Parathyroid adenoma (tissue), 2 donors: ENCODE results near the gene SLC7A6OS.

Experiments
- H2AFZ ChIP-seq: fragments of 300-600 bp; sonication (generic); one replicate; pipeline ENCODE4 v1.7.0; 2017; ENCODE audit warnings: antibody characterized with exemption, mild to moderate bottlenecking
- H3K27ac ChIP-seq: fragments of 300-600 bp; sonication (generic); one replicate; pipeline ENCODE4 v1.7.0; 2017
- H3K27me3 ChIP-seq: fragments of 300-600 bp; sonication (generic); one replicate; pipeline ENCODE4 v1.7.0; 2017; ENCODE audit warnings: low read length; ENCODE audit not compliant: control insufficient read depth, insufficient read depth
- H3K36me3 ChIP-seq: fragments of 300-600 bp; sonication (generic); one replicate; pipeline ENCODE4 v1.7.0; 2017; ENCODE audit warnings: low read length; ENCODE audit not compliant: control insufficient read depth, insufficient read depth
- H3K4me1 ChIP-seq: fragments of 300-600 bp; sonication (generic); one replicate; pipeline ENCODE4 v1.7.0; 2017; ENCODE audit warnings: control low read depth
- H3K4me2 ChIP-seq: fragments of 300-600 bp; sonication (generic); one replicate; pipeline ENCODE4 v1.7.0; 2017; ENCODE audit warnings: low read length
- H3K4me3 ChIP-seq: fragments of 300-600 bp; sonication (generic); one replicate; pipeline ENCODE4 v1.7.0; 2017; ENCODE audit warnings: low read depth, low read length
- H3K79me2 ChIP-seq: fragments of 300-600 bp; sonication (generic); one replicate; pipeline ENCODE4 v1.7.0; 2017; ENCODE audit warnings: control low read depth
- H3K9ac ChIP-seq: fragments of 300-600 bp; sonication (generic); one replicate; pipeline ENCODE4 v1.7.0; 2017; ENCODE audit warnings: mild to moderate bottlenecking
- H3K9me3 ChIP-seq: fragments of 300-600 bp; sonication (generic); one replicate; pipeline ENCODE4 v1.7.0; 2017; ENCODE audit warnings: low read length; ENCODE audit not compliant: control insufficient read depth
- CTCF ChIP-seq: fragments of 300-600 bp; sonication (generic); IDR thresholded peaks from one replicate; pipeline ENCODE4 v1.7.0; 2017; ENCODE audit warnings: antibody characterized with exemption, mild to moderate bottlenecking
- donor health status: primary hyperparathyroidism.

SLC7A6OS gene

GRCh38 chr16:68306633-68307032 lies 4.1 kb downstream of the SLC7A6OS start:
- no peaks in the 10 kb centered on the region for H3K9me3 ChIP-seq
- no peaks in the 10 kb centered on the region for H3K27me3 ChIP-seq
- peaks cover 11% of the 10 kb centered on the region for H3K79me2 ChIP-seq
- no peak overlapping the region for H2AFZ ChIP-seq
- no peaks in the 10 kb centered on the region for H3K36me3 ChIP-seq
- no peak overlapping the region for H3K27ac ChIP-seq
- peaks cover 9% of the 10 kb centered on the region for H3K4me1 ChIP-seq
- TF ChIP-seq CTCF: no peak
- H3K4me3 ChIP-seq: no peak overlapping the region
- no peak overlapping the region for H3K9ac ChIP-seq
- H3K4me2 ChIP-seq: no peak overlapping the region

GRCh38 chr16:68300734-68301459 lies 9.8 kb downstream of the SLC7A6OS start:
- no peak overlapping the region for H2AFZ ChIP-seq
- H3K79me2 ChIP-seq: no peaks in the 10 kb centered on the region
- no peak for TF ChIP-seq CTCF
- H3K27ac ChIP-seq: no peak overlapping the region
- peaks cover 3% of the 10 kb centered on the region for H3K4me1 ChIP-seq
- H3K9ac ChIP-seq: no peak overlapping the region
- no peak overlapping the region for H3K4me2 ChIP-seq
- H3K27me3 ChIP-seq: no peaks in the 10 kb centered on the region
- no peak overlapping the region for H3K4me3 ChIP-seq
- H3K36me3 ChIP-seq: no peaks in the 10 kb centered on the region
- no peaks in the 10 kb centered on the region for H3K9me3 ChIP-seq

GRCh38 chr16:68299571-68300453 lies 10.9 kb downstream of the SLC7A6OS start:
- TF ChIP-seq CTCF: no peak
- H3K4me1 ChIP-seq: peaks cover 3% of the 10 kb centered on the region
- no peak overlapping the region for H2AFZ ChIP-seq
- no peak overlapping the region for H3K4me2 ChIP-seq
- no peak overlapping the region for H3K9ac ChIP-seq
- H3K27me3 ChIP-seq: no peaks in the 10 kb centered on the region
- H3K27ac ChIP-seq: no peak overlapping the region
- no peaks in the 10 kb centered on the region for H3K9me3 ChIP-seq
- H3K4me3 ChIP-seq: no peak overlapping the region
- no peaks in the 10 kb centered on the region for H3K79me2 ChIP-seq
- H3K36me3 ChIP-seq: no peaks in the 10 kb centered on the region

- no peak overlapping the region for H3K27ac ChIP-seq
- H3K36me3 ChIP-seq: no peaks in the 10 kb centered on the region
Measured at GRCh38 chr16:68298907-68299561, 11.7 kb downstream of the SLC7A6OS start.

More at GRCh38 chr16:68298907-68299561, 11.7 kb downstream of the SLC7A6OS start:
- Histone ChIP-seq H3K27me3 (no peaks in the 10 kb centered on the region), H3K79me2 (no peaks in the 10 kb centered on the region), H3K4me2 (no peak overlapping the region), H3K9me3 (no peaks in the 10 kb centered on the region), H2AFZ (no peak overlapping the region), H3K4me1 (peaks cover 3% of the 10 kb centered on the region), H3K9ac (no peak overlapping the region), H3K4me3 (no peak overlapping the region)
- no peak for TF ChIP-seq CTCF
